ENCODE results near the gene WDR82. TPM values are rescaled to one million over a fixed set of nuclear protein-coding genes. Genes with fewer than 3 reads are reported as not detected.

Gene WDR82
- total RNA-seq, 2 donors from 2014 or later, result 78.4 to 84.2 TPM

GRCh38 chr3:52305926-52306325 is 27.5 kb upstream of the WDR82 start:
- H3K4me1 ChIP-seq (ENCODE audit: control insufficient read depth, insufficient read depth, low read length), result no peaks in the 10 kb centered on the region
- Mint-ChIP-seq H3K27ac (no peak overlapping the region), H3K9me3 (no peaks in the 10 kb centered on the region), H3K27me3 (ENCODE audit: insufficient read depth) (peaks cover 12% of the 10 kb centered on the region), H3K36me3 (ENCODE audit: low read depth) (no peaks in the 10 kb centered on the region), H3K4me1 (peaks cover 8% of the 10 kb centered on the region), H3K4me3 (no peak overlapping the region)
- WGBS, 2 experiments (ENCODE audit: insufficient coverage in 1 of 2, insufficient read length in 1 of 2), result 93 to 100% methylated on average over 4 to 5 of the region's 5 CpGs
- no peak for DNase-seq
- no peak overlapping the region for H3K9ac ChIP-seq (ENCODE audit: extremely low read depth, low read length, poor library complexity, severe bottlenecking)
- no peaks in the 10 kb centered on the region for H3K36me3 ChIP-seq (ENCODE audit: control insufficient read depth, insufficient read depth, low read length)
- H3K27ac ChIP-seq (ENCODE audit: low read depth, low read length), result no peak overlapping the region
- H3K4me3 ChIP-seq (ENCODE audit: low read length), result no peak overlapping the region
- TF ChIP-seq CTCF (conservative IDR thresholded peaks at IDR 0.05), result no peak
- H3K9me3 ChIP-seq (ENCODE audit: control insufficient read depth, low read length), result no peaks in the 10 kb centered on the region
- no peaks in the 10 kb centered on the region for H3K27me3 ChIP-seq (ENCODE audit: control insufficient read depth, insufficient read depth, low read length, poor library complexity, severe bottlenecking)

DNA sequence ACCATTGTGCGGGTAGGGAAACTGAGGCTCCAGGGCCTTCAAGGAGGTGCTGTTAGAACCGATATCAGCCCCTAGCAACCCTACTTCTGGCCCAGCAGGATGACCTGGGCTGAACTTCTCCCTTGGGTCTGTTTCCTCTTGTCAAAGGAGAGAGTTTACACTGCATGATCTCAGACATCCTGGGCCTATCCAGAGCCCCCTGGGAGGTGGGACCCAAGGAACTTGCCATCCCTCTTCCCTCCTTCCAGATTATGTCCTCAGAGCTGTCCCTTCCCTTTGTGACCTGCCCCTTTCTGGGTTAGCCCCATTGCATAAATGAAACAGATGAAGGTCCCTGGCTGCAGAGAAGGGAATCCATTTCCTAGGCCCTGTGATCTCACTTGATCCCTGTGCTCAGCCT is 25.4 kb upstream of the WDR82 start:
- Histone ChIP-seq H3K9ac (ENCODE audit: extremely low read depth, low read length, poor library complexity, severe bottlenecking) (no peak overlapping the region), H3K36me3 (ENCODE audit: control insufficient read depth, insufficient read depth, low read length) (no peaks in the 10 kb centered on the region), H3K27ac (ENCODE audit: low read depth, low read length) (no peak overlapping the region), H3K27me3 (ENCODE audit: control insufficient read depth, insufficient read depth, low read length, poor library complexity, severe bottlenecking) (no peaks in the 10 kb centered on the region), H3K4me3 (ENCODE audit: low read length) (no peak overlapping the region), H3K4me1 (ENCODE audit: control insufficient read depth, insufficient read depth, low read length) (peaks cover 7% of the 10 kb centered on the region), H3K9me3 (ENCODE audit: control insufficient read depth, low read length) (no peaks in the 10 kb centered on the region)
- Mint-ChIP-seq H3K9me3 (no peaks in the 10 kb centered on the region), H3K27me3 (ENCODE audit: insufficient read depth) (peaks cover 11% of the 10 kb centered on the region), H3K27ac (no peak overlapping the region), H3K4me3 (no peak overlapping the region), H3K4me1 (peaks cover 22% of the 10 kb centered on the region), H3K36me3 (ENCODE audit: low read depth) (no peaks in the 10 kb centered on the region)
- no peak for DNase-seq
- 80 to 81% methylated on average over 1 to 2 of the region's 2 CpGs for WGBS, 2 experiments (ENCODE audit: insufficient coverage in 1 of 2, insufficient read length in 1 of 2)
- TF ChIP-seq CTCF (conservative IDR thresholded peaks at IDR 0.05), result no peak

- H3K27me3 ChIP-seq (ENCODE audit: control insufficient read depth, insufficient read depth, low read length, poor library complexity, severe bottlenecking), result no peaks in the 10 kb centered on the region
- H3K27ac ChIP-seq (ENCODE audit: low read depth, low read length), result peak overlapping the region; percentile 32
- no peak overlapping the region for H3K27ac Mint-ChIP-seq
- H3K36me3 Mint-ChIP-seq (ENCODE audit: low read depth), result no peaks in the 10 kb centered on the region
- 88 to 94% methylated on average over 7 to 12 of the region's 12 CpGs for WGBS, 2 experiments (ENCODE audit: insufficient coverage in 1 of 2, insufficient read length in 1 of 2)
- H3K9me3 Mint-ChIP-seq, result no peaks in the 10 kb centered on the region
- no peak for DNase-seq
- H3K4me3 ChIP-seq (ENCODE audit: low read length), result no peak overlapping the region
- H3K36me3 ChIP-seq (ENCODE audit: control insufficient read depth, insufficient read depth, low read length), result no peaks in the 10 kb centered on the region
- peaks cover 14% of the 10 kb centered on the region for H3K4me1 ChIP-seq (ENCODE audit: control insufficient read depth, insufficient read depth, low read length)
- peaks cover 7% of the 10 kb centered on the region for H3K27me3 Mint-ChIP-seq (ENCODE audit: insufficient read depth)
- no peak for TF ChIP-seq CTCF (conservative IDR thresholded peaks at IDR 0.05)
- H3K4me1 Mint-ChIP-seq, result peaks cover 32% of the 10 kb centered on the region
- H3K4me3 Mint-ChIP-seq, result no peak overlapping the region
- H3K9ac ChIP-seq (ENCODE audit: extremely low read depth, low read length, poor library complexity, severe bottlenecking), result no peak overlapping the region
- no peaks in the 10 kb centered on the region for H3K9me3 ChIP-seq (ENCODE audit: control insufficient read depth, low read length)
These were observed 24.1 kb upstream of the WDR82 start for GRCh38 chr3:52302426-52303145.

Measured in endodermal cell (in vitro differentiated cells).